IMR-90 (cell line): ENCODE measurements around the gene PTPRF. TPM values are rescaled to one million over a fixed set of nuclear protein-coding genes. Genes with fewer than 3 reads are reported as not detected.

ENCODE experiments used
- ATAC-seq: fragments of 200-7000 bp; cut with Tn5 transposase; 2 replicates; pipeline ENCODE4 v1.9.1; 2020; ENCODE audit warnings: low read depth, mild to moderate bottlenecking, moderate library complexity
- BruUV-seq: library from RNA; stranded (reverse); fragments of 400-500 nt; replicated peaks from 2 replicates; lab custom pipeline; 2021; lab: Mats Ljungman, UMichigan
- CTCF ChIA-PET: fragments of 300-600 bp; formaldehyde crosslinking; extraction: SDS; loops from one replicate; lab custom pipeline; 2021; ENCODE audit warnings: antibody characterized with exemption; lab: Yijun Ruan, JAX
- POLR2A ChIA-PET: fragments of 300-600 bp; sonication (Branson Sonifier 250); formaldehyde crosslinking; loops from one replicate; lab custom pipeline; 2022; ENCODE audit warnings: antibody characterized with exemption; ENCODE audit not compliant: unreplicated experiment; lab: Charles Lee
- DNase-seq: peaks from one replicate; pipeline ENCODE4 v3.0.0; 2013
- H2AFZ ChIP-seq: replicated peaks from 2 replicates; pipeline ENCODE3; 2013; ENCODE audit warnings: low read length, mild to moderate bottlenecking; ENCODE audit not compliant: poor library complexity
- H2AK5ac ChIP-seq: 2 replicates; pipeline ENCODE4 v1.6.1; 2013; ENCODE audit warnings: low read depth, low read length, inconsistent platforms
- H2AK9ac ChIP-seq: replicated peaks from 2 replicates; pipeline ENCODE3; 2013; ENCODE audit warnings: mild to moderate bottlenecking, low read depth, low read length, moderate library complexity; ENCODE audit not compliant: poor library complexity
- H2BK120ac ChIP-seq: 2 replicates; pipeline ENCODE4 v1.6.1; 2013; ENCODE audit warnings: low read depth, low read length, inconsistent platforms
- H2BK15ac ChIP-seq: 3 replicates; pipeline ENCODE4 v1.6.1; 2013; ENCODE audit warnings: low read depth, low read length, inconsistent platforms
- H2BK20ac ChIP-seq: 2 replicates; pipeline ENCODE4 v1.6.1; 2013; ENCODE audit warnings: low read depth, mild to moderate bottlenecking, inconsistent platforms, low read length, moderate library complexity
- H2BK5ac ChIP-seq: 2 replicates; pipeline ENCODE4 v1.6.1; 2013; ENCODE audit warnings: mild to moderate bottlenecking, low read depth, low read length, inconsistent platforms; ENCODE audit not compliant: poor library complexity, severe bottlenecking
- H3K14ac ChIP-seq: replicated peaks from 2 replicates; pipeline ENCODE4 v1.6.1; 2013; ENCODE audit warnings: low read depth, low read length, inconsistent platforms
- H3K18ac ChIP-seq: 2 replicates; pipeline ENCODE4 v1.6.1; 2013; ENCODE audit warnings: low read depth, low read length, control low read depth
- H3K23ac ChIP-seq: 2 replicates; pipeline ENCODE4 v1.6.1; 2013; ENCODE audit warnings: low read depth, low read length, inconsistent platforms
- H3K27ac ChIP-seq: 2 replicates; pipeline ENCODE4 v1.5.1; 2013; ENCODE audit warnings: mild to moderate bottlenecking, control low read depth, low read length; ENCODE audit not compliant: insufficient read depth
- H3K27me3 ChIP-seq: 2 replicates; pipeline ENCODE4 v1.6.1; 2013; ENCODE audit warnings: low read length; ENCODE audit not compliant: control insufficient read depth, insufficient read depth
- H3K36me3 ChIP-seq: 2 replicates; pipeline ENCODE4 v1.6.1; 2013; ENCODE audit warnings: low read length, mixed read lengths; ENCODE audit not compliant: control insufficient read depth, insufficient read depth
- H3K4ac ChIP-seq: 2 replicates; pipeline ENCODE4 v1.6.1; 2013; ENCODE audit warnings: low read depth, low read length, inconsistent platforms
- H3K4me1 ChIP-seq: 2 replicates; pipeline ENCODE4 v1.6.1; 2013; ENCODE audit warnings: low read length, mixed read lengths; ENCODE audit not compliant: control insufficient read depth, insufficient read depth
- H3K4me2 ChIP-seq: 2 replicates; pipeline ENCODE4 v1.6.1; 2013; ENCODE audit warnings: low read depth, mild to moderate bottlenecking, control low read depth, low read length, moderate library complexity
- H3K4me3 ChIP-seq: 2 replicates; pipeline ENCODE4 v1.5.1; 2013; ENCODE audit warnings: low read depth, mild to moderate bottlenecking, control low read depth, low read length, moderate library complexity; ENCODE audit not compliant: insufficient read depth
- H3K56ac ChIP-seq: 2 replicates; pipeline ENCODE4 v1.6.1; 2013; ENCODE audit warnings: low read length, inconsistent platforms; ENCODE audit not compliant: insufficient read depth; ENCODE audit errors: extremely low read depth
- H3K79me1 ChIP-seq, 2 experiments: 2 replicates each; pipeline ENCODE4 v1.6.1; 2013; ENCODE audit warnings: low read length in 2 of 2, inconsistent platforms in 1 of 2, low read depth in 1 of 2
- H3K9ac ChIP-seq: 2 replicates; pipeline ENCODE4 v1.6.1; 2013; ENCODE audit warnings: low read depth, low read length, control low read depth
- H3K9me1 ChIP-seq: 2 replicates; pipeline ENCODE4 v1.6.1; 2013; ENCODE audit warnings: low read length, inconsistent platforms; ENCODE audit not compliant: insufficient read depth
- H3K9me3 ChIP-seq: 2 replicates; pipeline ENCODE4 v1.6.1; 2013; ENCODE audit warnings: low read length; ENCODE audit not compliant: control insufficient read depth, insufficient read depth
- H4K20me1 ChIP-seq: 2 replicates; pipeline ENCODE4 v1.6.1; 2013; ENCODE audit warnings: low read length, inconsistent platforms; ENCODE audit not compliant: insufficient read depth
- H4K5ac ChIP-seq: 2 replicates; pipeline ENCODE4 v1.6.1; 2013; ENCODE audit warnings: mild to moderate bottlenecking, low read depth, low read length, control low read depth
- H4K8ac ChIP-seq, 2 experiments: 2 replicates each; pipeline ENCODE4 v1.6.1; 2013; ENCODE audit warnings: low read depth in 2 of 2, low read length in 2 of 2, control low read depth in 1 of 2, inconsistent platforms in 1 of 2
- H4K91ac ChIP-seq: 2 replicates; pipeline ENCODE4 v1.6.1; 2013; ENCODE audit warnings: low read depth, low read length, inconsistent platforms; ENCODE audit not compliant: insufficient read depth
- BHLHE40 ChIP-seq: fragments of 150-350 bp; IDR thresholded peaks from 2 replicates; pipeline ENCODE4 v1.6.1; 2016; ENCODE audit warnings: mild to moderate bottlenecking, low read depth, low read length
- CEBPB ChIP-seq: IDR thresholded peaks from 2 replicates; pipeline ENCODE4 v1.6.1; 2012; ENCODE audit warnings: low read depth, low read length, improper control_type of control experiment
- MAZ ChIP-seq: IDR thresholded peaks from 2 replicates; pipeline ENCODE4 v1.6.1; 2012; ENCODE audit warnings: low read depth, mild to moderate bottlenecking, low read length, improper control_type of control experiment, moderate library complexity, borderline replicate concordance
- MXI1 ChIP-seq: IDR thresholded peaks from 2 replicates; pipeline ENCODE4 v1.6.1; 2012; ENCODE audit warnings: low read depth, mild to moderate bottlenecking, low read length, moderate library complexity, borderline replicate concordance
- RCOR1 ChIP-seq: IDR thresholded peaks from 2 replicates; pipeline ENCODE4 v1.6.1; 2012; ENCODE audit warnings: mild to moderate bottlenecking, low read length, improper control_type of control experiment; ENCODE audit not compliant: insufficient replicate concordance
- SMC3 ChIP-seq: fragments of 150-350 bp; IDR thresholded peaks from 2 replicates; pipeline ENCODE4 v1.6.1; 2016; ENCODE audit warnings: low read depth, mild to moderate bottlenecking, antibody characterized with exemption, low read length, moderate library complexity
- WGBS, 2 experiments: methylation state at CpG; one replicate each; pipeline versions ENCODE4 v1.1.5 to v1.1.7; 2013; ENCODE audit warnings: missing lambda C conversion rate in 2 of 2; ENCODE audit not compliant: insufficient read length in 1 of 2; ENCODE audit errors: extremely low coverage in 2 of 2; 5-methylcytosine and 5-hydroxymethylcytosine counted together
- dilution Hi-C: fragments of 300-500 bp; cut with HindIII; formaldehyde crosslinking; loops from one replicate; pipeline ENCODE4 v1.14.3; 2018; ENCODE audit warnings: low sequenced_read_pairs; ENCODE audit not compliant: unreplicated experiment
- in situ Hi-C: fragments of 300-500 bp; cut with MboI; formaldehyde crosslinking; loops from 3 replicates; pipeline ENCODE4 v1.14.3; 2019; ENCODE audit warnings: low sequenced_read_pairs, inconsistent platforms, mixed read lengths
- intact Hi-C: fragments of 100-400 bp; cut with micrococcal nuclease; formaldehyde crosslinking; loops from 2 replicates; pipeline ENCODE4 v1.10.0; 2022
- polyA plus RNA-seq, 3 experiments: library from polyadenylated mRNA; depleted of rRNA; stranded (reverse); fragments of >200 nt; gene quantifications; 2 replicates each; pipeline ENCODE4 v1.2.3, GENCODE V29; 2012; ENCODE audit warnings: low replicate concordance in 1 of 3
- total RNA-seq: library from RNA; depleted of rRNA; stranded (reverse); fragments of >200 nt; gene quantifications from 2 replicates; pipeline ENCODE4 v1.2.3, GENCODE V29; 2012
- TF ChIP-seq, protein P1 (sequence below): conservative IDR thresholded peaks from 2 replicates; pipeline ENCODE4 v1.5.1; 2012; ENCODE audit warnings: mild to moderate bottlenecking, low read depth, low read length, improper control_type of control experiment
- TF ChIP-seq, protein P2 (sequence below): fragments of 150-350 bp; IDR thresholded peaks from 2 replicates; pipeline ENCODE4 v1.6.1; 2016; ENCODE audit warnings: low read depth, mild to moderate bottlenecking, low read length, moderate library complexity, borderline replicate concordance

Gene PTPRF
- total and polyA plus RNA-seq, 2 of the 4 experiments (the other 2 are of a cell fraction) = 25.8 to 92.3 TPM

DNA sequence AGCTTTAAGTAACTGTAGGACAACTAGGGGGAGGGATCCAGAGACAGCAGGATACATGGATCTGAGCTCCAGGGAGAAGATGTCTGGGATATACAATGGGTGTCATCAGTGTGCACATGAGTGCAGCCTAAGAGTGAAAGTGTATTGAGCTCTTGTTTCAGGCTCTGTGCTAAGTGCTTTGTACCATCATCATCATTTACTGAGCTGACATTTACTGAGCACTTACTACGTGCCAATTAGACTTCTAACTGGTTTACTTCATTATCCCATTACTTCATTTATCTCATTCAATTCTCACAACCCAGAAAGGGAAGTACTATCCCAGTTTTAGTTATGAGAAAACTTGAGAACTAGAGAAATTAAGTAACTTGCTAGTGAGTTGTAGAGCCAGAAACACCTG, 114.8 kb downstream of the PTPRF start:
- no peak overlapping the region for H3K9ac ChIP-seq
- in situ Hi-C loops = no loop called here
- H4K8ac ChIP-seq = no peak overlapping the region
- intact Hi-C loops = no loop called here
- no peak overlapping the region for H4K91ac ChIP-seq
- no peak overlapping the region for H2AK5ac ChIP-seq
- H2AFZ ChIP-seq = no peak overlapping the region
- H3K4me2 ChIP-seq = no peak overlapping the region
- no peak overlapping the region for H3K56ac ChIP-seq
- ATAC-seq (no peak), DNase-seq (no peak)
- H3K27me3 ChIP-seq = no peaks in the 10 kb centered on the region
- H2BK120ac ChIP-seq = no peak overlapping the region
- H2BK5ac ChIP-seq = no peak overlapping the region
- no peak overlapping the region for H3K18ac ChIP-seq
- no peak overlapping the region for H4K5ac ChIP-seq
- H2BK15ac ChIP-seq = no peak overlapping the region
- no TSS peak for BruUV-seq
- ChIA-PET CTCF (interaction anchor here (0.6 kb wide), 1 partner anchor 108 kb away, joined by 5 read pairs; no protein-coding TSS in a partner anchor), POLR2A (no interaction called here)
- no peaks in the 10 kb centered on the region for H3K9me3 ChIP-seq
- dilution Hi-C loops = no loop called here
- no peak overlapping the region for H2BK20ac ChIP-seq
- TF ChIP-seq, protein P1, sequence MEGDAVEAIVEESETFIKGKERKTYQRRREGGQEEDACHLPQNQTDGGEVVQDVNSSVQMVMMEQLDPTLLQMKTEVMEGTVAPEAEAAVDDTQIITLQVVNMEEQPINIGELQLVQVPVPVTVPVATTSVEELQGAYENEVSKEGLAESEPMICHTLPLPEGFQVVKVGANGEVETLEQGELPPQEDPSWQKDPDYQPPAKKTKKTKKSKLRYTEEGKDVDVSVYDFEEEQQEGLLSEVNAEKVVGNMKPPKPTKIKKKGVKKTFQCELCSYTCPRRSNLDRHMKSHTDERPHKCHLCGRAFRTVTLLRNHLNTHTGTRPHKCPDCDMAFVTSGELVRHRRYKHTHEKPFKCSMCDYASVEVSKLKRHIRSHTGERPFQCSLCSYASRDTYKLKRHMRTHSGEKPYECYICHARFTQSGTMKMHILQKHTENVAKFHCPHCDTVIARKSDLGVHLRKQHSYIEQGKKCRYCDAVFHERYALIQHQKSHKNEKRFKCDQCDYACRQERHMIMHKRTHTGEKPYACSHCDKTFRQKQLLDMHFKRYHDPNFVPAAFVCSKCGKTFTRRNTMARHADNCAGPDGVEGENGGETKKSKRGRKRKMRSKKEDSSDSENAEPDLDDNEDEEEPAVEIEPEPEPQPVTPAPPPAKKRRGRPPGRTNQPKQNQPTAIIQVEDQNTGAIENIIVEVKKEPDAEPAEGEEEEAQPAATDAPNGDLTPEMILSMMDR = no peak
- TF ChIP-seq, protein P2, sequence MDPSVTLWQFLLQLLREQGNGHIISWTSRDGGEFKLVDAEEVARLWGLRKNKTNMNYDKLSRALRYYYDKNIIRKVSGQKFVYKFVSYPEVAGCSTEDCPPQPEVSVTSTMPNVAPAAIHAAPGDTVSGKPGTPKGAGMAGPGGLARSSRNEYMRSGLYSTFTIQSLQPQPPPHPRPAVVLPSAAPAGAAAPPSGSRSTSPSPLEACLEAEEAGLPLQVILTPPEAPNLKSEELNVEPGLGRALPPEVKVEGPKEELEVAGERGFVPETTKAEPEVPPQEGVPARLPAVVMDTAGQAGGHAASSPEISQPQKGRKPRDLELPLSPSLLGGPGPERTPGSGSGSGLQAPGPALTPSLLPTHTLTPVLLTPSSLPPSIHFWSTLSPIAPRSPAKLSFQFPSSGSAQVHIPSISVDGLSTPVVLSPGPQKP = no peak
- TF ChIP-seq MXI1 (no peak), MAZ (no peak), RCOR1 (no peak), SMC3 (no peak), BHLHE40 (no peak), CEBPB (no peak)
- H2AK9ac ChIP-seq = no peak overlapping the region
- no CpG with 5 or more reads among the region's 1 CpG for WGBS, 2 experiments
- H4K20me1 ChIP-seq = peaks cover under 1% of the 10 kb centered on the region; the same call in 1 of the 2 replicates
- no peak overlapping the region for H3K27ac ChIP-seq
- no peaks in the 10 kb centered on the region for H3K36me3 ChIP-seq
- H3K79me1 ChIP-seq = peaks cover 0 to 1% of the 10 kb centered on the region in 2 experiments; a peak in 2 of 4 replicates
- no peak overlapping the region for H3K23ac ChIP-seq
- H3K14ac ChIP-seq = no peak overlapping the region
- H3K9me1 ChIP-seq = no peaks in the 10 kb centered on the region
- H3K4me1 ChIP-seq = peaks cover 2% of the 10 kb centered on the region; the same call in 1 of the 2 replicates
- H3K4ac ChIP-seq = no peak overlapping the region
- H3K4me3 ChIP-seq = no peak overlapping the region
